Right lobe of liver (tissue), 4 donors: Measurements from ENCODE around the gene EPN1.

ENCODE experiments used
- CTCF ChIP-seq, 4 donors: fragments of 200-600 bp in 3 of 4; fragments of 450-650 bp in 1 of 4; IDR thresholded peaks; one replicate each; pipeline versions ENCODE4 v1.5.1 to v1.8.0; 2016 to 2022; ENCODE audit warnings: antibody characterized with exemption in 4 of 4, mild to moderate bottlenecking in 2 of 4
- POLR2A ChIP-seq: fragments of 450-650 bp; IDR thresholded peaks from one replicate; pipeline ENCODE4 v1.6.1; 2017; ENCODE audit warnings: antibody characterized with exemption, mild to moderate bottlenecking
- donor health status: DM: no; HTN: no; CAD: no.
- donor health status: DM: no; HTN: no; CAD: no.
- donor health status: DM: no; HTN: yes; CAD: no.

GRCh38 chr19:55635334-55635717, 39.7 kb upstream of the EPN1 start:
- TF ChIP-seq CTCF (IDR thresholded peaks at IDR 0.05) (no peak), POLR2A (no peak)
